SH-SY5Y (cell line): ENCODE results near the gene ENDOD1.

ENCODE experiments used
- GATA2 ChIP-seq: IDR thresholded peaks from 2 replicates; pipeline ENCODE4 v1.6.1; 2011; ENCODE audit warnings: mild to moderate bottlenecking, low read depth, low read length
- GATA3 ChIP-seq: IDR thresholded peaks from 2 replicates; pipeline ENCODE4 v1.6.1; 2011; ENCODE audit warnings: low read depth, mild to moderate bottlenecking, low read length, moderate library complexity

The ENDOD1 gene

GRCh38 chr11:95067039-95067840 is 22.4 kb upstream of the ENDOD1 start:
- TF ChIP-seq GATA2 (no peak; the same call in 1 of the 2 replicates), GATA3 (no peak)

DNA sequence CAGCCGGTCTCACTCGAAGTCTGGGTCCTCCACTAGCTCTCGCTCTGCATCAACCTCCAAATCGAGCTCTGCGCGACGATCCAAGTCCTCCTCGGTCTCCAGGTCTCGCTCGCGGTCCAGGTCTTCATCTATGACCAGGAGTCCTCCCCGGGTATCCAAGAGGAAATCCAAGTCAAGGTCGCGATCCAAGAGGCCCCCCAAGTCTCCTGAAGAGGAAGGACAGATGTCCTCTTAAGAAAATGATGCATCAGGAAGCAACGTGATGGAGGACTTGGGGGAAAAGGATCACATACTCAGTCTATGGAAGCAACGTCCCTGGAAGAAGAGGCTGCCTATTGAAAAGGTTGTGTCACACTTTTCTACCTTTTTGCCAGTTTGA is 21.8 kb upstream of the ENDOD1 start:
- TF ChIP-seq GATA3: no peak
- no peak for TF ChIP-seq GATA2

GRCh38 chr11:95068549-95068948 is 21.1 kb upstream of the ENDOD1 start:
- no peak for TF ChIP-seq GATA2
- TF ChIP-seq GATA3: no peak

- TF ChIP-seq GATA2 (no peak), GATA3 (no peak)
Observed at GRCh38 chr11:95070471-95070870, 19.2 kb upstream of the ENDOD1 start.

DNA sequence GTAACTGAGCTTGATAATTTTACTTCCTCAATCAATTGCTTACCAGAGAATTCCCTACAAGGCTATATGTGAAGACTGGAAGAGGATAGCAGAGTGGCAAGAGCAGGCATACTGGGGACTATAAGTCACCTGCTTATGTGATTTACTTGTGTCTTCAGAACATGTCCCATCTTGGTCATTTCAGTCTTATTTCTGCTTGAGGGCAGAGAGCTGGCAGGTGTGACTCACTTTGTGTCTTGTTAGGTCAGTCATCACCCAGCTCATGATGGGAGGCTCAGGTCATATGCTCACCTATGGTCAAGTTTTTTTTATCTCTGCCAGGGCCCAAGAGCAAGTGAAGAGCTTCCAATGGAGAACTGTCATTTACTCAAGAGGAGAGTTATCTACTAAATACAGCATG is 16.7 kb upstream of the ENDOD1 start:
- no peak for TF ChIP-seq GATA2
- no peak for TF ChIP-seq GATA3

- TF ChIP-seq GATA2 (no peak), GATA3 (no peak)
Observed at GRCh38 chr11:95074792-95075563, 14.7 kb upstream of the ENDOD1 start.

DNA sequence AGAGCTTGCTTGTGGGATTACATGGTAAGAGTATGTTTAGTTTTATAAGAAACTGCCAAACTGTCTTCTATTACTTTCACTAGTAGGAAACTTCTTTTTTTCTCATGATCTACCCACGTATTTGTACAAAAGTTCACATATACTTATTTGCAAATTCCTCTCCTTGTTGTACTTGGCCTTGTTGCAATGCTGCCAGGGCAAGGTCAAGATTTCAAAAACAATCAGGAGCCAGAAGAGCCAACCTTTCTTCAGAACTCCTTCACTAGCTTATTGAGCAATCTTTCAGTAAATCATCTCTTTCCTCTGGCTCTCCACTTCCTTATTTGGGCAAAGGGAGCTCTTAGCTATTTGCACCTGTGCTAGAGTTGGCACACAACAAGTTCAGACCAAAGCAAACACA is 13.2 kb upstream of the ENDOD1 start:
- TF ChIP-seq GATA2 (no peak), GATA3 (no peak)

GRCh38 chr11:95076981-95077380 is 12.7 kb upstream of the ENDOD1 start:
- TF ChIP-seq GATA3: no peak
- TF ChIP-seq GATA2: no peak

DNA sequence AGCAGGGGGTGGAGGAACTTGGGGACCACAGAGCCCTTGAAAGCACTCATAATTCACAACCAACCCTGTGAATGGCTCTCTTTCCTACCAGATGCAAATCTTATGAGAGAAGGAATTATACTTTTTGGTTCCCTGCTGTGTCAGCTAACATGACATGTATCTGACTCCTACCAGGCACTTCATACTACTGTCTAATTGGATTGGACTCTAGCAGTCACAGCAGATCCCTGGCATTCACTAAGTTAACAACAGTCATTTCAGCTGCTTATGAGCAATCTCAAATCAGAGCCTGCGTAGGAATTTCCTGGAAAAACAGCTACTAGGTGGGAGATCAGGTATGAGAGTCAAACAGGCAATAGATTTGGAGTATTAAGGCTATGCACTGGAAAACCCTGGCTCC is 11.1 kb upstream of the ENDOD1 start:
- TF ChIP-seq GATA2 (no peak), GATA3 (no peak)

DNA sequence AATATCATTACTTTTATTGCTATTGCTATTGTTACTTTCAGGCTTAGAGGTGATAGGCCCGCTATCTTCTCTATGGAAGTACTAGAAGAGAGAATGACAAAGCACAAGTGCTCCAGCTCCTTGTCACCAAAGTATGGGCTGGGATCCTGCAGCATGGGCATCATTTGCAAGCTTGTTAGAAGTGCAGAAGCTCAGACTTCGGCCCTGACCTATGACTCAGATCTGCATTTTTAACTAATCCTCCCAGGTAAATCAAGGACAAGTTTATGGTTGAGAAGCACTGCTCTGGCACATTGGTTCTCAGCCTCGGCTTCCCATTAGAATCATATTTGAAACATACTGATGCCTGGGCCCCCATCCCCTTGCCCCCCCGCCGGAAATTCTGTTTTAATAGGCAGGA is 8.6 kb upstream of the ENDOD1 start:
- TF ChIP-seq GATA3 (no peak), GATA2 (no peak)

DNA sequence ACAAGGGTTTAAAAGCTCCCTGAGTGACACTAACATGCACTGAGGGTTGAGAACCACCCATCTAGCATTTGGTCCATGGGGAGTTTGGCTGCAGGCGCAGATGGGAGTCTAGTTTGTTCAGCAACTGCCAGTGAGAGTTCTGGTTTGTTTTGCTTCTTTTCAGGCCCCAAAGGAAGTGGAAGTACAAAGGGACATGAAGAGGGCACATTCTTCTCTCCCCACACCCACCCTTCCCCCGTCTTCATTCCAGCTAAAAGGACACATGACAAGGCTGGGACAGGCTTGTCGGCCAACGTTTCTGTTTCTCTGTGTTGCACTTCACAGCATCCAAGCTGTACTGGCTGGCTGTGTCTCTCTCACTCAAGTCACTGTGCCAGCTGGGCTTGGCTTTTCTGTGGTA is 8.2 kb upstream of the ENDOD1 start:
- no peak for TF ChIP-seq GATA3
- TF ChIP-seq GATA2: no peak

DNA sequence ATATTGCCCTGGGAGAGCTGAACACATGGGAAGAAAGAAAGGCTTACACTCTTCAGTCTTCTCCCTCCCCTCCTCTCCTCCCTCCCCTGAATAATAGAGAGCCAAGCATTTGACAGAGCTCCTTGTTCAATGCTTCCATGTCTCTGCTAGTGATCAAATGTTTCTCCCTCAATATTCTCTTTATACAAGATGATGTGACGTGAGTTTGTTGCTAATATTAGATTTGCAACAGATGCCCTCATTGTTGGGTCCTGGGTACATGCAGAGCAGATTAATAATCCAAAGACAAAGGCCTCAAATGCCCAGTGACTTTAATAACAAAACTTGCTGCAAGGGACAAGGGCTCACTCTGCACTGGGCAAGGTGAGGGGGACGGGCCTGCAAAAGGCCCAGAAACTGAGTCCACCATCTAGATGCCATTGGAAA is 7.1 kb upstream of the ENDOD1 start:
- TF ChIP-seq GATA3: no peak
- TF ChIP-seq GATA2: no peak

- TF ChIP-seq GATA2: no peak
- TF ChIP-seq GATA3: no peak
Observed at GRCh38 chr11:95084509-95084908, 5.1 kb upstream of the ENDOD1 start.

- TF ChIP-seq GATA3: no peak
- TF ChIP-seq GATA2: no peak
Observed at GRCh38 chr11:95085117-95085816, 4.4 kb upstream of the ENDOD1 start.
